ENCODE results near the gene RTL1.

- TF ChIP-seq CTCF (IDR thresholded peaks at IDR 0.05; ENCODE audit: extremely low read depth in 1 of 2, insufficient read depth in 1 of 2, low read depth in 1 of 2, low read length in 2 of 2) = no peak
- TF ChIP-seq POLR2AphosphoS5 (IDR thresholded peaks at IDR 0.05; ENCODE audit: insufficient read depth, low read depth, low read length) = no peak
- TF ChIP-seq MYC (IDR thresholded peaks at IDR 0.05; ENCODE audit: low read depth, low read length) = no peak
- no peak for TF ChIP-seq POLR2A (IDR thresholded peaks at IDR 0.05; ENCODE audit: low read depth, low read length)
- no peak for TF ChIP-seq EZH2 (IDR thresholded peaks at IDR 0.05; ENCODE audit: borderline replicate concordance, low read depth, low read length, severe bottlenecking)
Observed at GRCh38 chr14:100903672-100904185, at the start of gene RTL1.

All from endothelial cell of umbilical vein (primary cell).